HepG2 (cell line): ENCODE results near the gene POC1A. TPM values are rescaled to one million over a fixed set of nuclear protein-coding genes. Genes with fewer than 3 reads are reported as not detected.

Experiments used
- FOXO1 ChIP-seq: sonication (generic); formaldehyde crosslinking; IDR thresholded peaks from 2 replicates; pipeline ENCODE4 v1.4.0; 2020; ENCODE audit warnings: missing genetic modification reagents
- GATA4 ChIP-seq: sonication (generic); IDR thresholded peaks from 2 replicates; pipeline ENCODE4 v1.6.1; 2016; ENCODE audit warnings: antibody characterized with exemption, low read depth, borderline replicate concordance
- HDAC1 ChIP-seq: sonication (generic); formaldehyde crosslinking; IDR thresholded peaks from 2 replicates; pipeline ENCODE4 v1.5.1; 2020; ENCODE audit warnings: mild to moderate bottlenecking, missing genetic modification reagents
- HNRNPL ChIP-seq: fragments of 200-400 bp; formaldehyde crosslinking; IDR thresholded peaks from 2 replicates; pipeline ENCODE4 v1.6.1; 2017; ENCODE audit warnings: mild to moderate bottlenecking, low read depth, low read length
- NCOA5 ChIP-seq: sonication (generic); formaldehyde crosslinking; IDR thresholded peaks from 2 replicates; pipeline ENCODE4 v1.4.0; 2020; ENCODE audit warnings: missing genetic modification reagents
- PAF1 ChIP-seq: IDR thresholded peaks from 2 replicates; pipeline ENCODE4 v1.6.1; 2016; ENCODE audit warnings: missing genetic modification reagents, missing compliant biosample characterization
- RNF2 ChIP-seq: fragments of 450-650 bp; conservative IDR thresholded peaks from 2 replicates; pipeline ENCODE4 v1.6.1; 2016; ENCODE audit warnings: low read depth
- SRSF9 ChIP-seq: fragments of 200-400 bp; formaldehyde crosslinking; IDR thresholded peaks from 2 replicates; pipeline ENCODE4 v1.6.1; 2018; ENCODE audit warnings: borderline replicate concordance, mild to moderate bottlenecking, low read depth, low read length; ENCODE audit not compliant: insufficient read depth, poor library complexity, severe bottlenecking
- SSRP1 ChIP-seq: IDR thresholded peaks from 2 replicates; pipeline ENCODE4 v1.6.1; 2016; ENCODE audit warnings: control low read depth
- TBX2 ChIP-seq: sonication (generic); formaldehyde crosslinking; IDR thresholded peaks from 2 replicates; pipeline ENCODE4 v1.5.0; 2020; ENCODE audit warnings: missing genetic modification reagents, mild to moderate bottlenecking, borderline replicate concordance
- TRIM24 ChIP-seq: sonication (generic); formaldehyde crosslinking; IDR thresholded peaks from 2 replicates; pipeline ENCODE4 v1.8.0; 2022; ENCODE audit warnings: mild to moderate bottlenecking, missing genetic modification reagents
- ZFY ChIP-seq: sonication (generic); formaldehyde crosslinking; IDR thresholded peaks from 2 replicates; pipeline ENCODE4 v1.4.0; 2020; ENCODE audit warnings: missing genetic modification reagents
- ZMYM3 ChIP-seq: sonication (generic); formaldehyde crosslinking; IDR thresholded peaks from 2 replicates; pipeline ENCODE4 v1.5.1; 2020; ENCODE audit warnings: mild to moderate bottlenecking, missing genetic modification reagents
- ZNF138 ChIP-seq: sonication (generic); formaldehyde crosslinking; IDR thresholded peaks from 2 replicates; pipeline ENCODE4 v1.5.0; 2020; ENCODE audit warnings: mild to moderate bottlenecking, low read depth, missing genetic modification reagents
- ZNF232 ChIP-seq: sonication (generic); formaldehyde crosslinking; IDR thresholded peaks from 2 replicates; pipeline ENCODE4 v1.4.0; 2020; ENCODE audit warnings: missing genetic modification reagents, borderline replicate concordance
- ZNF451 ChIP-seq: sonication (generic); formaldehyde crosslinking; IDR thresholded peaks from 2 replicates; pipeline ENCODE4 v1.5.0; 2020; ENCODE audit warnings: mild to moderate bottlenecking, missing genetic modification reagents
- ZNF543 ChIP-seq: sonication (generic); formaldehyde crosslinking; IDR thresholded peaks from 2 replicates; pipeline ENCODE4 v1.4.0; 2020; ENCODE audit warnings: mild to moderate bottlenecking, missing genetic modification reagents
- ZNF670 ChIP-seq: sonication (generic); formaldehyde crosslinking; IDR thresholded peaks from 2 replicates; pipeline ENCODE4 v1.8.0; 2022; ENCODE audit warnings: mild to moderate bottlenecking, missing genetic modification reagents, borderline replicate concordance
- ZNF709 ChIP-seq: sonication (generic); formaldehyde crosslinking; IDR thresholded peaks from 2 replicates; pipeline ENCODE4 v1.5.0; 2020; ENCODE audit warnings: mild to moderate bottlenecking, missing genetic modification reagents
- ZNF841 ChIP-seq: sonication (generic); formaldehyde crosslinking; IDR thresholded peaks from 2 replicates; pipeline ENCODE4 v1.8.1; 2023; ENCODE audit warnings: missing genetic modification reagents, borderline replicate concordance
- ZNF879 ChIP-seq: sonication (generic); formaldehyde crosslinking; IDR thresholded peaks from 2 replicates; pipeline ENCODE4 v1.8.1; 2023; ENCODE audit warnings: missing genetic modification reagents
- ZSCAN29 ChIP-seq: sonication (generic); formaldehyde crosslinking; conservative IDR thresholded peaks from 2 replicates; pipeline ENCODE4 v1.4.0; 2020; ENCODE audit warnings: mild to moderate bottlenecking, missing genetic modification reagents
- polyA plus RNA-seq, 8 experiments: library from polyadenylated mRNA; depleted of rRNA in 3 of 8; stranded (reverse) in 7 of 8; unstranded in 1 of 8; fragments of >200 nt; fragmentation: Illumina TruSeq in 4 of 8; extraction: Trizol in 4 of 8; gene quantifications; 2 replicates each; pipeline versions ENCODE4 v1.2.1 to v1.2.3, GENCODE V29; 2011 to 2016; ENCODE audit warnings: low read depth in 4 of 8, missing spikeins in 1 of 8, mixed read lengths in 1 of 8; ENCODE audit not compliant: insufficient read depth in 1 of 8
- total RNA-seq, 5 experiments: library from RNA; depleted of rRNA; stranded (reverse); fragments of >200 nt; fragmentation: Illumina TruSeq; extraction: Trizol; gene quantifications; 2 replicates each; pipeline ENCODE4 v1.2.3, GENCODE V29; 2016; ENCODE audit warnings: low read depth in 1 of 5
- TF ChIP-seq, protein P1 (sequence below): sonication (generic); formaldehyde crosslinking; IDR thresholded peaks from 2 replicates; pipeline ENCODE4 v1.4.0; 2020; ENCODE audit warnings: missing genetic modification reagents, low read depth, mild to moderate bottlenecking, borderline replicate concordance
- TF ChIP-seq, protein P2 (sequence below): sonication (generic); formaldehyde crosslinking; IDR thresholded peaks from 2 replicates; pipeline ENCODE4 v1.4.0; 2020; ENCODE audit warnings: missing genetic modification reagents
- TF ChIP-seq, protein P3 (sequence below): sonication (generic); formaldehyde crosslinking; conservative IDR thresholded peaks from 2 replicates; pipeline ENCODE4 v1.4.0; 2020; ENCODE audit warnings: missing genetic modification reagents
- TF ChIP-seq, protein P4 (sequence below): sonication (generic); formaldehyde crosslinking; IDR thresholded peaks from 2 replicates; pipeline ENCODE4 v1.8.1; 2023; ENCODE audit warnings: missing genetic modification reagents, mild to moderate bottlenecking, borderline replicate concordance
- TF ChIP-seq, protein P5 (sequence below): IDR thresholded peaks from 2 replicates; pipeline ENCODE4 v1.6.1; 2016; ENCODE audit warnings: missing compliant biosample characterization, missing genetic modification reagents, borderline replicate concordance

POC1A gene
- total and polyA plus RNA-seq, 2 of the 13 experiments (the other 11 are each of a cell fraction or from before 2014, with no cell fraction given) = 14.6 to 20.0 TPM

DNA sequence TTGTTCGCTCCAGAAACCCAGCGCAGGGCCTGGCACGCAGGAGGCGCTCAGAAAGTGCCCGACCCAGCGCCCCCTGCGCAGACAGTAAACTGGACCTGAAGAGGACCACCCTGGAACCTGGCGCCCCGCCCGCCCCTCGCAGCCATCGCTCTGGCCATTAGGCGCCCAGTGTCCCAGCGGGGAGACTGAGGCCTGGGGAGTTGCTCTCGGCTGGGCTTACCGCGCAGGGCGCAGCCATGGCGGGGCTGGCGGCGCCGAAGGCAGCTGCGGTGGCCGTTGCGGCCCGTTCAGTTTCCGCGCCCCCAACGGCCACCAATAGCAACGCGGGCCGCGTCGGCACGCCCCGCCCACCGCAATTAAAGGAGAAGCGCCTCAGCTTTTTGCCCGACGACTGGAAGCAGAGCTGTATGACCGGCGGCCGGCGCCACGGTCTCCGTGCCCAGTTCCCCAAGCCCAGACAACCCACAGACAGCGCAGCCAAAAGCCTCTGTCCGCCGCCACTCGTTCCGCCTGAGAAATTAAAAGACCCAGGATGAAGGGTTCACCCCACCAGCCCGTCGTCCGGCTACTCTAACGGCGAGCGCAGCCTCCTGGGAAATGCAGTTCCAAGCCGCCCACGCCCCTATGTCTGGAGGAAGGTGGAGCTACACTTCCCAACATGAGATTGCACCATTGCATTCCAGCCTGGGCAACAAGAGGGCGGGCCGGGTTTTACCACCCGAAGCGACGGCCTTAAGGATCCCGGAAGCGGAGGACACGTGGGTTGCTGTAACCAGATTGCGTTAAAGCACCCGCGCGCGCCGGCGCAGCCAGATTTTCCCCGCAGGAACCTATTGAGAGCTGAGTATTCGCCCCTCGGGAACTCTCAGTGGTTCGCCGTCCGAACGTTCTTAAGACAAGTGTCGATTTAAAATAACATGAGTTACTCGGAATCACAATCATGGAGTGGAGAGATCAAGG, at the start of gene POC1A (continued):
- TF ChIP-seq FOXO1 = peak; percentile 69
- no peak for TF ChIP-seq ZNF543 (CRISPR knock-in tag)
- peak; percentile 97 for TF ChIP-seq ZNF670 (CRISPR knock-in tag)
- TF ChIP-seq, protein P1, sequence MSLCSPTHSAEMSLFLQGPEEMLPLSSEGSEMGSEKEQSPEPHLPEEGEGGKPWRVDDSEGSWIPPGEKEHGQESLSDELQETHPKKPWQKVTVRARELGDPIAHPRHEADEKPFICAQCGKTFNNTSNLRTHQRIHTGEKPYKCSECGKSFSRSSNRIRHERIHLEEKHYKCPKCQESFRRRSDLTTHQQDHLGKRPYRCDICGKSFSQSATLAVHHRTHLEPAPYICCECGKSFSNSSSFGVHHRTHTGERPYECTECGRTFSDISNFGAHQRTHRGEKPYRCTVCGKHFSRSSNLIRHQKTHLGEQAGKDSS (CRISPR knock-in tag) = peak; percentile 39; the same call in 1 of the 2 replicates
- TF ChIP-seq ZMYM3 = no peak; the same call in 1 of the 2 replicates
- no peak for TF ChIP-seq GATA4
- TF ChIP-seq, protein P2, sequence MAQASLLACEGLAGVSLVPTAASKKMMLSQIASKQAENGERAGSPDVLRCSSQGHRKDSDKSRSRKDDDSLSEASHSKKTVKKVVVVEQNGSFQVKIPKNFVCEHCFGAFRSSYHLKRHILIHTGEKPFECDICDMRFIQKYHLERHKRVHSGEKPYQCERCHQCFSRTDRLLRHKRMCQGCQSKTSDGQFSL (CRISPR knock-in tag) = peak; percentile 31; the same call in 1 of the 2 replicates
- TF ChIP-seq, protein P3, sequence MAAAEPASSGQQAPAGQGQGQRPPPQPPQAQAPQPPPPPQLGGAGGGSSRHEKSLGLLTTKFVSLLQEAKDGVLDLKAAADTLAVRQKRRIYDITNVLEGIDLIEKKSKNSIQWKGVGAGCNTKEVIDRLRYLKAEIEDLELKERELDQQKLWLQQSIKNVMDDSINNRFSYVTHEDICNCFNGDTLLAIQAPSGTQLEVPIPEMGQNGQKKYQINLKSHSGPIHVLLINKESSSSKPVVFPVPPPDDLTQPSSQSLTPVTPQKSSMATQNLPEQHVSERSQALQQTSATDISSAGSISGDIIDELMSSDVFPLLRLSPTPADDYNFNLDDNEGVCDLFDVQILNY = peak; percentile 97
- TF ChIP-seq SSRP1 (CRISPR knock-in tag) = no peak
- TF ChIP-seq ZSCAN29 (CRISPR knock-in tag) = 0 out of 2 replicates have a peak, but pooled peaks have one; percentile 14
- TF ChIP-seq HDAC1 (CRISPR knock-in tag) = peak; percentile 98
- TF ChIP-seq ZNF709 (CRISPR knock-in tag) = peak; percentile 56
- TF ChIP-seq TBX2 (CRISPR knock-in tag) = peak; percentile 85; the same call in 1 of the 2 replicates
- TF ChIP-seq ZNF451 (CRISPR knock-in tag) = peak; percentile 87; the same call in 1 of the 2 replicates
- 0 out of 2 replicates have a peak, but pooled peaks have one; percentile 69 for TF ChIP-seq ZNF138 (CRISPR knock-in tag)
- TF ChIP-seq TRIM24 (CRISPR knock-in tag) = no peak
- no peak for TF ChIP-seq RNF2
- TF ChIP-seq, protein P4, sequence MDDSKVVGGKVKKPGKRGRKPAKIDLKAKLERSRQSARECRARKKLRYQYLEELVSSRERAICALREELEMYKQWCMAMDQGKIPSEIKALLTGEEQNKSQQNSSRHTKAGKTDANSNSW = peak; percentile 81; the same call in 1 of the 2 replicates
- TF ChIP-seq ZFY (CRISPR knock-in tag) = peak; percentile 72
- TF ChIP-seq ZNF232 (CRISPR knock-in tag) = 0 out of 2 replicates have a peak, but pooled peaks have one; percentile 6
- TF ChIP-seq ZNF841 (CRISPR knock-in tag) = no peak
- no peak for TF ChIP-seq ZNF879
- TF ChIP-seq NCOA5 (CRISPR knock-in tag) = no peak
- no peak for TF ChIP-seq SRSF9
- TF ChIP-seq PAF1 (CRISPR knock-in tag) = no peak
- peak; percentile 50; the same call in 1 of the 2 replicates for TF ChIP-seq HNRNPL
- TF ChIP-seq, protein P5, sequence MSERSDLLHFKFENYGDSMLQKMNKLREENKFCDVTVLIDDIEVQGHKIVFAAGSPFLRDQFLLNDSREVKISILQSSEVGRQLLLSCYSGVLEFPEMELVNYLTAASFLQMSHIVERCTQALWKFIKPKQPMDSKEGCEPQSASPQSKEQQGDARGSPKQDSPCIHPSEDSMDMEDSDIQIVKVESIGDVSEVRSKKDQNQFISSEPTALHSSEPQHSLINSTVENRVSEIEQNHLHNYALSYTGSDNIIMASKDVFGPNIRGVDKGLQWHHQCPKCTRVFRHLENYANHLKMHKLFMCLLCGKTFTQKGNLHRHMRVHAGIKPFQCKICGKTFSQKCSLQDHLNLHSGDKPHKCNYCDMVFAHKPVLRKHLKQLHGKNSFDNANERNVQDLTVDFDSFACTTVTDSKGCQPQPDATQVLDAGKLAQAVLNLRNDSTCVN (CRISPR knock-in tag) = peak; percentile 56; the same call in 1 of the 2 replicates
